Mesendoderm (in vitro differentiated cells): ENCODE measurements around the gene XIRP1.
A peak's percentile ranks its signal among the peaks of the same experiment; 100 is the strongest.

Experiments used
- DNase-seq: peaks from one replicate; pipeline ENCODE4 v3.0.0; 2013
- H2AK5ac ChIP-seq: 2 replicates; pipeline ENCODE4 v1.6.1; 2013; ENCODE audit warnings: low read length, inconsistent platforms
- H2BK120ac ChIP-seq: 2 replicates; pipeline ENCODE4 v1.6.1; 2013; ENCODE audit warnings: low read depth, mild to moderate bottlenecking, low read length, moderate library complexity, mixed read lengths
- H2BK15ac ChIP-seq: replicated peaks from 2 replicates; pipeline ENCODE4 v1.6.1; 2013; ENCODE audit warnings: low read depth, mild to moderate bottlenecking, moderate library complexity
- H2BK5ac ChIP-seq: 2 replicates; pipeline ENCODE4 v1.6.1; 2013; ENCODE audit warnings: low read length, inconsistent platforms
- H3K18ac ChIP-seq: 2 replicates; pipeline ENCODE4 v1.6.1; 2013; ENCODE audit warnings: mild to moderate bottlenecking, low read length, mixed read lengths
- H3K23ac ChIP-seq: one replicate; pipeline ENCODE4 v1.6.1; 2013; ENCODE audit warnings: low read length
- H3K27ac ChIP-seq: 2 replicates; pipeline ENCODE4 v1.5.1; 2013; ENCODE audit warnings: low read depth, mild to moderate bottlenecking, inconsistent platforms, low read length, moderate library complexity
- H3K27me3 ChIP-seq: 2 replicates; pipeline ENCODE4 v1.6.1; 2013; ENCODE audit warnings: low read length, control low read depth, mild to moderate bottlenecking, inconsistent platforms; ENCODE audit not compliant: insufficient read depth, poor library complexity
- H3K36me3 ChIP-seq: 2 replicates; pipeline ENCODE4 v1.6.1; 2013; ENCODE audit warnings: low read length, inconsistent platforms; ENCODE audit not compliant: control insufficient read depth, insufficient read depth
- H3K4ac ChIP-seq: one replicate; pipeline ENCODE4 v1.6.1; 2013; ENCODE audit warnings: low read depth, mild to moderate bottlenecking, low read length, moderate library complexity
- H3K4me1 ChIP-seq: 2 replicates; pipeline ENCODE4 v1.6.1; 2013; ENCODE audit warnings: low read depth, low read length, inconsistent platforms; ENCODE audit not compliant: control insufficient read depth
- H3K4me2 ChIP-seq: 2 replicates; pipeline ENCODE4 v1.6.1; 2013; ENCODE audit warnings: low read length
- H3K4me3 ChIP-seq: 2 replicates; pipeline ENCODE4 v1.5.1; 2013; ENCODE audit warnings: mild to moderate bottlenecking, low read length
- H3K56ac ChIP-seq: one replicate; pipeline ENCODE4 v1.6.1; 2013; ENCODE audit warnings: low read length
- H3K79me1 ChIP-seq: 2 replicates; pipeline ENCODE4 v1.6.1; 2013; ENCODE audit warnings: low read length, inconsistent platforms
- H3K79me2 ChIP-seq: 2 replicates; pipeline ENCODE4 v1.6.1; 2013; ENCODE audit warnings: mild to moderate bottlenecking, low read length; ENCODE audit not compliant: control insufficient read depth, insufficient read depth
- H3K9ac ChIP-seq: 2 replicates; pipeline ENCODE4 v1.6.1; 2013; ENCODE audit warnings: low read length, inconsistent platforms
- H4K5ac ChIP-seq: one replicate; pipeline ENCODE4 v1.6.1; 2013; ENCODE audit warnings: low read length
- H4K8ac ChIP-seq: one replicate; pipeline ENCODE4 v1.6.1; 2013; ENCODE audit warnings: low read depth, mild to moderate bottlenecking, control low read depth, low read length, moderate library complexity
- WGBS: extraction: QIAGEN DNeasy Blood & Tissue Kit; methylation state at CpG from one replicate; pipeline ENCODE4 v1.1.7; 2013; ENCODE audit warnings: low lambda C conversion rate, missing lambda C conversion rate; ENCODE audit not compliant: insufficient coverage; ENCODE audit errors: extremely low coverage; 5-methylcytosine and 5-hydroxymethylcytosine counted together

XIRP1 gene

DNA sequence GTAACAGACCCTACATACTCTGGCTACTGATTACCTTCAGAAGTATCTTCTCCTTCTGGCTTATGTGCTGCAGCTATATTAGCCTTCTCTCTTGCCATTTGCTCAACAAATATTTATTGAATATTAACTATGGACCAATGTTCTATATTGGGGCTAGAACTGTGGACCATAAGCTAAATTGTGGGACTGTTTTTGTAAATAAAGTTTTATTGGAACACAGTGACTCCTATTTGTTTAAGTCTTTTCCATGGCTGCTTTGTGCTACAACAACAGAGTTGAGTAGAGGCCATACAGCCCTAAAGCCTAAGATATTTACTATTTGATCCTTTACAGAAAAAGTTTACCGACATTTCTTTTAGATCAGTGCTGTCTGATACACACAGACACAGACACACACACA, 20.3 kb upstream of the XIRP1 start:
- H2BK120ac ChIP-seq, result no peak overlapping the region
- H3K4ac ChIP-seq, result no peak overlapping the region
- no peak overlapping the region for H2AK5ac ChIP-seq
- H4K8ac ChIP-seq, result no peak overlapping the region
- no peak overlapping the region for H4K5ac ChIP-seq
- H3K27ac ChIP-seq, result no peak overlapping the region
- H3K56ac ChIP-seq, result no peak overlapping the region
- H3K23ac ChIP-seq, result no peak overlapping the region
- H3K4me2 ChIP-seq, result no peak overlapping the region
- H3K4me1 ChIP-seq, result peaks cover 9% of the 10 kb centered on the region
- WGBS, result no CpG with 5 or more reads among the region's 1 CpG
- H3K79me1 ChIP-seq, result no peaks in the 10 kb centered on the region
- H3K18ac ChIP-seq, result no peak overlapping the region
- H3K4me3 ChIP-seq, result no peak overlapping the region
- no peak overlapping the region for H2BK5ac ChIP-seq
- H3K9ac ChIP-seq, result no peak overlapping the region
- DNase-seq, result no peak
- no peaks in the 10 kb centered on the region for H3K79me2 ChIP-seq
- H2BK15ac ChIP-seq, result no peak overlapping the region
- no peaks in the 10 kb centered on the region for H3K36me3 ChIP-seq
- H3K27me3 ChIP-seq, result no peaks in the 10 kb centered on the region

DNA sequence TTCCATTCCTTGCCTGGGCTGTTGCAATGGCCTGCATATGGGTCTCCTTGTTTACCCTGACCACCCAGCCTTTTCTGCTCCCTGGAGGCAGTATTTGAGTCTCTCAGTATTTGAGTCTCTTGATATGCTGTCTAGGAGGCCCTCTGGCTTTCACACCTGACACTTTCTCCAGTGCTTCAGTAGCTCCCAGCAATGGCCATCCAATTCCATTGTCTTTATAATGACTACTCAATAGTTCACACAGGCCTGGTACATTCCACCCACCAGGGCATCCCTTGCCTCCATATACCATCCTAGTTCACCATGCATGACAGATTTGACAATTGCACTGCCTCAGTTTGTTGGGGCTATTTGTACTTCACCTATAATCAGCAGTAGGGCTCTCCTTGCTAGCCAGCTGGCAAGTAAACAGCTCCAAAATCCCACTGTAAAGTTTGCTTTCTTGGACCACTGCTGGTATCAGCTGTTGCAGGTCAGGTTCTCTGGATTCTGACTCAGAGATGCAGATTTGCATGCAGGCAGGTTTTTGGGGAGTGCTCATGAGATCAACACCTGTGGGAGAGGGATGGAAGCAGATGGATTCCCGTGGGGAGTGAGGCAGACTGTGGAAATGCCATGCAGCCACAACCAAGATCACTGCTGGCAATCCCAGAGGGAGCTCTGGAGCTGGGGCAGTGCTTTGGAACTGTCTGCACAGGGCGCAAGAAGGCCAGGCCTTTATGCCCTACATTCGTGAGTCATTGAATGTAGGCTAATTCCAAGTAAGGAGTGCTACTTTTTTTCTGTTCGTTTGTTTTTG, 19.1 kb upstream of the XIRP1 start:
- Histone ChIP-seq H2BK120ac (no peak overlapping the region), H2AK5ac (no peak overlapping the region), H3K18ac (no peak overlapping the region), H3K27me3 (no peaks in the 10 kb centered on the region), H2BK15ac (no peak overlapping the region), H3K56ac (no peak overlapping the region), H2BK5ac (no peak overlapping the region), H3K4me1 (peaks cover 9% of the 10 kb centered on the region), H3K23ac (no peak overlapping the region), H3K4me2 (no peak overlapping the region), H3K27ac (no peak overlapping the region), H3K4me3 (no peak overlapping the region), H4K5ac (no peak overlapping the region), H3K36me3 (no peaks in the 10 kb centered on the region), H3K9ac (no peak overlapping the region), H4K8ac (no peak overlapping the region), H3K79me2 (no peaks in the 10 kb centered on the region), H3K79me1 (no peaks in the 10 kb centered on the region), H3K4ac (no peak overlapping the region)
- peak; percentile 95 for DNase-seq
- WGBS, result no CpG with 5 or more reads among the region's 4 CpGs

DNA sequence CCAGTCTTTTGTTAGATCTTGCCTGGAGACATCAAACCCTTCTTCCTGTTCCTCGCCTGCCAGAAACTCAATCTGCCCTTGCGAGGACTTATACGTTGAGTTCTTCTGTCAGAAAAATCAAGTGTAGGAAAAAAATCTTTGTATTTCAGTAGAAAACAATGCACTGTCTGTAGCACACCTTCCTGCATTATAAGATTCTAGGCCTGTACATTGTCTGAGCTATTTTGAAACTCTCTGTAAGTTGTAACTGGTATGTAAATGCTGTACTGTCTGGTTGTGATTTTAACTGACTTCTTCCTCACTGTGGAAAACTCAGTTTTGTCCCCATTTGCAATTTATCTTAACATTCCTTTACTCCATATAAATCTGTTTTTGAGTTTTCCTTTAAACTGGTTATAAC, 17.7 kb upstream of the XIRP1 start:
- H3K27ac ChIP-seq, result no peak overlapping the region
- H3K23ac ChIP-seq, result no peak overlapping the region
- H3K9ac ChIP-seq, result no peak overlapping the region
- H2AK5ac ChIP-seq, result no peak overlapping the region
- no peak overlapping the region for H4K8ac ChIP-seq
- no peak overlapping the region for H4K5ac ChIP-seq
- no peaks in the 10 kb centered on the region for H3K79me2 ChIP-seq
- no peak overlapping the region for H3K4me3 ChIP-seq
- H2BK5ac ChIP-seq, result no peak overlapping the region
- no peak for DNase-seq
- no peaks in the 10 kb centered on the region for H3K27me3 ChIP-seq
- no peak overlapping the region for H2BK15ac ChIP-seq
- H2BK120ac ChIP-seq, result no peak overlapping the region
- no peak overlapping the region for H3K4me2 ChIP-seq
- no peak overlapping the region for H3K4ac ChIP-seq
- H3K4me1 ChIP-seq, result peaks cover 9% of the 10 kb centered on the region
- WGBS, result no CpG with 5 or more reads among the region's 3 CpGs
- no peak overlapping the region for H3K56ac ChIP-seq
- no peaks in the 10 kb centered on the region for H3K36me3 ChIP-seq
- H3K18ac ChIP-seq, result no peak overlapping the region
- no peaks in the 10 kb centered on the region for H3K79me1 ChIP-seq

DNA sequence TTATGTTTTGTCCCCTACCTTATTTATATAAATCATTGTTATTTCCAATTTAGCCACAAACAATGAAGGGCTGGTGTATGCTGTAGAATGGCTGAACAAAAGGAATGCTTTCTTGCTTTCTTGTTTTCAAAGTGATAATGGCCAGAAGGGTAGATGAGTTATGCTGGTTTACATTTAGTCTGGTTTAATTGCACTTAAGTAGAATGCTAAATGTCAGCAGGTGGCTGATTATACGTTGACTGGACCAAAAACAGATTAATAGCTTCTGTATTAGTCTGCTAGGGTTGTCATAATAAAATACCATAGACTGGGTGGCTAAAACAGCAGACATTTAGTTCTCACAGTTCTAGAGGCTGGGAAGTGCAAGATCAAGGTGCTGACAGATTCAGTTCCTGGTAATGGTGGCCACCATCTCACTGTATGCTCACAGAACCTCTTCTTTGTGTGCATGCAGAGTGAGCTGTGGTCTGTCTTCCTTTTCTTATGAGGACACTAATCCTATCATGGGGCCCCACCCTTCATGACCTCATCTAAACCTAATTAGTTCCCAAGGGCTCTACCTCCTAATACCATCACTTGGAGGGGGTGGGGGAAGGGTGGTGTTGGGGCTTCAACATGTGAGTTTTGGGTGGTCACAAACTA, 17.1 kb upstream of the XIRP1 start:
- H3K4ac ChIP-seq, result no peak overlapping the region
- no peak overlapping the region for H3K18ac ChIP-seq
- no peak overlapping the region for H2BK5ac ChIP-seq
- peaks cover 9% of the 10 kb centered on the region for H3K4me1 ChIP-seq
- DNase-seq, result peak; percentile 49
- no peaks in the 10 kb centered on the region for H3K79me2 ChIP-seq
- no peak overlapping the region for H2BK15ac ChIP-seq
- no peaks in the 10 kb centered on the region for H3K79me1 ChIP-seq
- no peaks in the 10 kb centered on the region for H3K36me3 ChIP-seq
- WGBS, result no CpG with 5 or more reads among the region's 1 CpG
- no peaks in the 10 kb centered on the region for H3K27me3 ChIP-seq
- H3K56ac ChIP-seq, result no peak overlapping the region
- no peak overlapping the region for H3K27ac ChIP-seq
- H3K9ac ChIP-seq, result no peak overlapping the region
- no peak overlapping the region for H2BK120ac ChIP-seq
- H3K23ac ChIP-seq, result no peak overlapping the region
- no peak overlapping the region for H3K4me2 ChIP-seq
- H4K5ac ChIP-seq, result no peak overlapping the region
- H2AK5ac ChIP-seq, result no peak overlapping the region
- no peak overlapping the region for H4K8ac ChIP-seq
- no peak overlapping the region for H3K4me3 ChIP-seq

DNA sequence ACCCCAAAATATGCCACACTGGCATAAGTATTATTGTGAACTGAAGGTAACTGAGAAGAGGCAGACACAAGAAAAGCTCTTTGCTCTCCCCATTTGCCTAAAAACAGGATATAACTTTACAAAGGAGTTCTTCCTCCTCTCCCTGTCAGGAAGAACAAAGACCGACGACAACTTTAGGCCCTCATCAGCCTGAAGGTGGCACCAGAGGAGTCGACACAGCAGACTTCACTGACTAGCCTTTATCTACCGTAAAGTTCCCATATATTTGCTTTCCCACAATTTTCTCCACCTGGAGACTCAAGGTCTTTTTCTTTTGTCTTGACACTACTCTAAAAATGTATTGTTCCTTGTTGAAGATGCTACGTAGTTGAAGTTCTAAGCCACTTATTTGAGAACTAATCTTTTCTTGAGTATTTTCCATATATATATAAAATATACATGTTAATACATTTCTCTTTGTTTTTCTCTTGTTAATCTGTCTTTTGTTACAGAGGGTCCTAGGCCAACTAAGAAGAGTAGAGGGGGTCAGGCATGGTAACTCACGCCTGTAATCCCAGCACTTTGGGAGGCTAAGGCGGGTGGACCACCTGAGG, 16.2 kb upstream of the XIRP1 start:
- Histone ChIP-seq H2BK15ac (no peak overlapping the region), H3K36me3 (no peaks in the 10 kb centered on the region), H3K79me2 (no peaks in the 10 kb centered on the region), H4K5ac (no peak overlapping the region), H3K18ac (no peak overlapping the region), H2AK5ac (no peak overlapping the region), H3K27me3 (no peaks in the 10 kb centered on the region), H3K4me3 (no peak overlapping the region), H2BK5ac (no peak overlapping the region), H3K4ac (no peak overlapping the region), H3K4me1 (peaks cover 9% of the 10 kb centered on the region), H3K23ac (no peak overlapping the region), H3K79me1 (no peaks in the 10 kb centered on the region), H4K8ac (no peak overlapping the region), H3K4me2 (no peak overlapping the region), H3K27ac (no peak overlapping the region), H2BK120ac (no peak overlapping the region), H3K9ac (no peak overlapping the region), H3K56ac (no peak overlapping the region)
- peak; percentile 86 for DNase-seq
- no CpG with 5 or more reads among the region's 7 CpGs for WGBS
